ENCODE results near the gene CCDC148. TPM values are rescaled to one million over a fixed set of nuclear protein-coding genes. Genes with fewer than 3 reads are reported as not detected.

The CCDC148 gene
- total and polyA plus RNA-seq, 2 donors (not counting 3 experiments of a cell fraction or from before 2014, with no cell fraction given), result 0.04 to 0.69 TPM

DNA sequence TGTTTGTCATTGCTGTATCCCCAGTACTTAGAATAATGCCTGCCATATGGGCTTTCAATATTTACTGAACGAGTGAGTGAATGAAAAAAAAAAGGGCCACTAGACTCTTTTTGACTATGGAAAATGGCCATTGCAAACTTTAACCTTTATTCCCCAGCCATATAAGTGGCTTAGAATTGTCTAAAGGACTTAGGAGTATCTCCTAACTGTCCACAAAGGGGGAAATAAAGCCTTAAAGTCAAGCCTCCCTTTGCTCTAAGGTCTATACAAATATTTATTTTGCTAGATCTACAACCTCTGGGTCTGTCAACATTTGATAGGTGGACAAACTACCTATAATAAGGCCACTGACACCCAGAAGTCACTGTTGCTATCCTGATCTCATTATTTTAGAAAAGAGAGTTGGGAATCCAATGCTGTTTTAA lies 329.2 kb downstream of the CCDC148 start:
- Histone ChIP-seq H3K4me1 (ENCODE audit: control insufficient read depth, extremely low read depth, insufficient read depth, low read length) (no peaks in the 10 kb centered on the region), H3K36me3 (ENCODE audit: control insufficient read depth in 2 of 2, extremely low read depth in 1 of 2, insufficient read depth in 2 of 2, low read length in 2 of 2) (no peaks in the 10 kb centered on the region), H3K4me3 (replicated peaks in 1 of 3; ENCODE audit: insufficient read depth in 1 of 3, low read depth in 1 of 3, low read length in 3 of 3) (no peak overlapping the region), H3K9me3 (replicated peaks; ENCODE audit: control insufficient read depth, insufficient read depth, low read length) (no peaks in the 10 kb centered on the region), H3K4me2 (ENCODE audit: insufficient read depth, low read length) (no peak overlapping the region), H2AFZ (ENCODE audit: low read depth, low read length) (no peak overlapping the region), H3K27me3 (ENCODE audit: control insufficient read depth in 2 of 2, insufficient read depth in 2 of 2, low read length in 2 of 2) (peaks cover 0 to 1% of the 10 kb centered on the region in 2 experiments), H3K9ac (replicated peaks; ENCODE audit: extremely low read depth, insufficient read depth, low read length) (no peak overlapping the region), H3K9me1 (replicated peaks; ENCODE audit: control insufficient read depth, extremely low read depth, insufficient read depth, low read length) (no peaks in the 10 kb centered on the region), H4K20me1 (replicated peaks; ENCODE audit: control insufficient read depth, extremely low read depth, insufficient read depth, low read length) (no peaks in the 10 kb centered on the region), H3K27ac (ENCODE audit: insufficient read depth, low read depth, low read length) (no peak overlapping the region), H3K79me2 (ENCODE audit: control insufficient read depth, insufficient read depth, low read length) (no peaks in the 10 kb centered on the region)
- no peak for TF ChIP-seq MYC (IDR thresholded peaks at IDR 0.05; ENCODE audit: low read depth, low read length)
- TF ChIP-seq POLR2A (IDR thresholded peaks at IDR 0.05; ENCODE audit: low read depth, low read length), result no peak
- TF ChIP-seq, protein P1, sequence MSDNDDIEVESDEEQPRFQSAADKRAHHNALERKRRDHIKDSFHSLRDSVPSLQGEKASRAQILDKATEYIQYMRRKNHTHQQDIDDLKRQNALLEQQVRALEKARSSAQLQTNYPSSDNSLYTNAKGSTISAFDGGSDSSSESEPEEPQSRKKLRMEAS (IDR thresholded peaks at IDR 0.05; ENCODE audit: insufficient read depth, insufficient read length), result no peak
- dilution Hi-C loops (cut with MboI; ENCODE audit: extremely low pct_ligation_motif_present, low sequenced_read_pairs) (no loop called here), intact Hi-C loops (cut with micrococcal nuclease) (no loop called here)
- BruUV-seq (replicated peaks), result no TSS peak
- no peak for DNase-seq (ENCODE audit: low read depth, low spot score)
- CTCF ChIA-PET, result interaction anchor here (1.4 kb wide), 1 partner anchor 103 kb away, joined by 4 read pairs; no protein-coding TSS in a partner anchor
- no peak for FAIRE-seq
- POLR2A ChIA-PET, result no interaction called here

GRCh38 chr2:158125756-158126498 lies 330.6 kb downstream of the CCDC148 start:
- no peak overlapping the region for H3K9ac ChIP-seq (replicated peaks; ENCODE audit: extremely low read depth, insufficient read depth, low read length)

More at GRCh38 chr2:158125756-158126498, 330.6 kb downstream of the CCDC148 start:
- dilution Hi-C loops (cut with MboI; ENCODE audit: extremely low pct_ligation_motif_present, low sequenced_read_pairs), result no loop called here
- Histone ChIP-seq H3K4me1 (ENCODE audit: control insufficient read depth, extremely low read depth, insufficient read depth, low read length) (no peaks in the 10 kb centered on the region), H3K4me3 (replicated peaks in 1 of 3; ENCODE audit: insufficient read depth in 1 of 3, low read depth in 1 of 3, low read length in 3 of 3) (no peak overlapping the region), H2AFZ (ENCODE audit: low read depth, low read length) (no peak overlapping the region), H3K27me3 (ENCODE audit: control insufficient read depth in 2 of 2, insufficient read depth in 2 of 2, low read length in 2 of 2) (peaks cover 0 to 1% of the 10 kb centered on the region in 2 experiments), H3K36me3 (ENCODE audit: control insufficient read depth in 2 of 2, extremely low read depth in 1 of 2, insufficient read depth in 2 of 2, low read length in 2 of 2) (no peaks in the 10 kb centered on the region), H4K20me1 (replicated peaks; ENCODE audit: control insufficient read depth, extremely low read depth, insufficient read depth, low read length) (no peaks in the 10 kb centered on the region), H3K9me3 (replicated peaks; ENCODE audit: control insufficient read depth, insufficient read depth, low read length) (no peaks in the 10 kb centered on the region), H3K79me2 (ENCODE audit: control insufficient read depth, insufficient read depth, low read length) (no peaks in the 10 kb centered on the region), H3K27ac (ENCODE audit: insufficient read depth, low read depth, low read length) (no peak overlapping the region), H3K9me1 (replicated peaks; ENCODE audit: control insufficient read depth, extremely low read depth, insufficient read depth, low read length) (no peaks in the 10 kb centered on the region), H3K4me2 (ENCODE audit: insufficient read depth, low read length) (no peak overlapping the region)
- POLR2A ChIA-PET, result no interaction called here
- CTCF ChIA-PET, result no interaction called here
- BruUV-seq (replicated peaks), result no TSS peak
- DNase-seq (ENCODE audit: low read depth, low spot score) (no peak), FAIRE-seq (no peak)
- TF ChIP-seq MYC (IDR thresholded peaks at IDR 0.05; ENCODE audit: low read depth, low read length) (no peak), POLR2A (IDR thresholded peaks at IDR 0.05; ENCODE audit: low read depth, low read length) (no peak), FOS (IDR thresholded peaks at IDR 0.05; ENCODE audit: borderline replicate concordance, insufficient read depth, low read length) (no peak), EZH2 (IDR thresholded peaks at IDR 0.05; ENCODE audit: borderline replicate concordance, low read depth, low read length, severe bottlenecking) (no peak), GATA2 (IDR thresholded peaks at IDR 0.05; ENCODE audit: insufficient read depth, insufficient read length, low read depth, low read length) (no peak), JUN (IDR thresholded peaks at IDR 0.05; ENCODE audit: borderline replicate concordance, insufficient read depth, insufficient read length, low read depth) (no peak), POLR2AphosphoS5 (IDR thresholded peaks at IDR 0.05; ENCODE audit: insufficient read depth, low read depth, low read length) (no peak)
- TF ChIP-seq, protein P1 (IDR thresholded peaks at IDR 0.05; ENCODE audit: insufficient read depth, insufficient read length), result no peak
- TF ChIP-seq, protein P2, sequence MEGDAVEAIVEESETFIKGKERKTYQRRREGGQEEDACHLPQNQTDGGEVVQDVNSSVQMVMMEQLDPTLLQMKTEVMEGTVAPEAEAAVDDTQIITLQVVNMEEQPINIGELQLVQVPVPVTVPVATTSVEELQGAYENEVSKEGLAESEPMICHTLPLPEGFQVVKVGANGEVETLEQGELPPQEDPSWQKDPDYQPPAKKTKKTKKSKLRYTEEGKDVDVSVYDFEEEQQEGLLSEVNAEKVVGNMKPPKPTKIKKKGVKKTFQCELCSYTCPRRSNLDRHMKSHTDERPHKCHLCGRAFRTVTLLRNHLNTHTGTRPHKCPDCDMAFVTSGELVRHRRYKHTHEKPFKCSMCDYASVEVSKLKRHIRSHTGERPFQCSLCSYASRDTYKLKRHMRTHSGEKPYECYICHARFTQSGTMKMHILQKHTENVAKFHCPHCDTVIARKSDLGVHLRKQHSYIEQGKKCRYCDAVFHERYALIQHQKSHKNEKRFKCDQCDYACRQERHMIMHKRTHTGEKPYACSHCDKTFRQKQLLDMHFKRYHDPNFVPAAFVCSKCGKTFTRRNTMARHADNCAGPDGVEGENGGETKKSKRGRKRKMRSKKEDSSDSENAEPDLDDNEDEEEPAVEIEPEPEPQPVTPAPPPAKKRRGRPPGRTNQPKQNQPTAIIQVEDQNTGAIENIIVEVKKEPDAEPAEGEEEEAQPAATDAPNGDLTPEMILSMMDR (IDR thresholded peaks at IDR 0.05; ENCODE audit: extremely low read depth in 1 of 2, insufficient read depth in 1 of 2, low read depth in 1 of 2, low read length in 2 of 2), result no peak
- intact Hi-C loops (cut with micrococcal nuclease), result no loop called here

Measured in endothelial cell of umbilical vein (primary cell).